GM23248 (cell line): ENCODE measurements around the gene CKAP5. TPM values are rescaled to one million over a fixed set of nuclear protein-coding genes. Genes with fewer than 3 reads are reported as not detected.

Source experiments
- DNase-seq: peaks from one replicate; pipeline ENCODE4 v3.0.0-alpha.2; 2015
- H2AFZ ChIP-seq: fragments of 200-600 bp; sonication (generic); 2 replicates; pipeline ENCODE4 v1.6.1; 2016; ENCODE audit warnings: antibody characterized with exemption
- H3F3A ChIP-seq: fragments of 200-600 bp; sonication (generic); 2 replicates; pipeline ENCODE4 v1.6.1; 2016; ENCODE audit warnings: mild to moderate bottlenecking, antibody characterized with exemption, mixed run types; ENCODE audit not compliant: insufficient read depth
- H3K27ac ChIP-seq: fragments of 200-600 bp; sonication (generic); 2 replicates; pipeline ENCODE4 v1.5.1; 2016; ENCODE audit warnings: mild to moderate bottlenecking
- H3K27me3 ChIP-seq: fragments of 200-600 bp; sonication (generic); replicated peaks from 2 replicates; pipeline ENCODE4 v1.6.1; 2016; ENCODE audit warnings: mild to moderate bottlenecking; ENCODE audit not compliant: insufficient read depth
- H3K36me3 ChIP-seq: fragments of 200-600 bp; sonication (generic); 2 replicates; pipeline ENCODE4 v1.6.1; 2016; ENCODE audit warnings: low read depth, mild to moderate bottlenecking
- H3K4me1 ChIP-seq: fragments of 200-600 bp; sonication (generic); 2 replicates; pipeline ENCODE4 v1.6.1; 2016; ENCODE audit warnings: mild to moderate bottlenecking; ENCODE audit not compliant: insufficient read depth
- H3K4me2 ChIP-seq: fragments of 200-600 bp; sonication (generic); one replicate; pipeline ENCODE4 v1.6.1; 2016; ENCODE audit warnings: mild to moderate bottlenecking; ENCODE audit not compliant: unreplicated experiment
- H3K4me3 ChIP-seq: fragments of 200-600 bp; sonication (generic); 2 replicates; pipeline ENCODE4 v1.5.1; 2016; ENCODE audit warnings: mild to moderate bottlenecking
- H3K79me2 ChIP-seq: fragments of 200-600 bp; sonication (generic); 2 replicates; pipeline ENCODE4 v1.6.1; 2016; ENCODE audit warnings: mild to moderate bottlenecking; ENCODE audit not compliant: insufficient read depth
- H3K9ac ChIP-seq: fragments of 200-600 bp; sonication (generic); 2 replicates; pipeline ENCODE4 v1.6.1; 2016; ENCODE audit warnings: mild to moderate bottlenecking
- H3K9me2 ChIP-seq: fragments of 200-600 bp; sonication (generic); 2 replicates; pipeline ENCODE4 v1.6.1; 2016; ENCODE audit warnings: mixed run types, mild to moderate bottlenecking, moderate library complexity; ENCODE audit not compliant: insufficient read depth
- H3K9me3 ChIP-seq: fragments of 200-600 bp; sonication (generic); one replicate; pipeline ENCODE4 v1.6.1; 2017; ENCODE audit warnings: low read depth
- H4K20me1 ChIP-seq: fragments of 200-600 bp; sonication (generic); 2 replicates; pipeline ENCODE4 v1.6.0; 2016; ENCODE audit not compliant: insufficient read depth
- EZH2 ChIP-seq: fragments of 200-600 bp; sonication (generic); IDR thresholded peaks from 2 replicates; pipeline ENCODE4 v1.6.1; 2018; ENCODE audit warnings: antibody characterized with exemption, mild to moderate bottlenecking; ENCODE audit not compliant: insufficient read depth, poor library complexity, severe bottlenecking
- EZH2phosphoT487 ChIP-seq: fragments of 200-600 bp; sonication (generic); IDR thresholded peaks from 2 replicates; pipeline ENCODE4 v1.6.1; 2018; ENCODE audit warnings: antibody characterized with exemption, moderate library complexity, mild to moderate bottlenecking, low read depth; ENCODE audit not compliant: insufficient read depth
- WGBS, 2 experiments: methylation state at CpG; one replicate each; pipeline ENCODE4 v1.1.6; 2015 to 2017; ENCODE audit warnings: low lambda C conversion rate in 2 of 2, low coverage in 1 of 2; ENCODE audit errors: missing lambda C conversion rate in 2 of 2; 5-methylcytosine and 5-hydroxymethylcytosine counted together
- in situ Hi-C: fragments of 300-500 bp; cut with MboI; formaldehyde crosslinking; loops from 2 replicates; pipeline ENCODE4 v1.15.0; 2020
- polyA plus RNA-seq: library from polyadenylated mRNA; unstranded; fragments of >200 nt; fragmentation: Nextera tagmentation; extraction: Ambion mirVana; gene quantifications from 2 replicates; pipeline ENCODE4 v1.2.1, GENCODE V29; 2016
- total RNA-seq: library from RNA; depleted of rRNA; stranded (reverse); fragments of >200 nt; shearing (Covaris generic); gene quantifications from 2 replicates; pipeline ENCODE4 v1.2.3, GENCODE V29; 2014; rRNA removed

The CKAP5 gene
- total RNA-seq (47.6 and 57.7 TPM in 2 replicates), polyA plus RNA-seq (35.2 and 43.1 TPM in 2 replicates)

DNA sequence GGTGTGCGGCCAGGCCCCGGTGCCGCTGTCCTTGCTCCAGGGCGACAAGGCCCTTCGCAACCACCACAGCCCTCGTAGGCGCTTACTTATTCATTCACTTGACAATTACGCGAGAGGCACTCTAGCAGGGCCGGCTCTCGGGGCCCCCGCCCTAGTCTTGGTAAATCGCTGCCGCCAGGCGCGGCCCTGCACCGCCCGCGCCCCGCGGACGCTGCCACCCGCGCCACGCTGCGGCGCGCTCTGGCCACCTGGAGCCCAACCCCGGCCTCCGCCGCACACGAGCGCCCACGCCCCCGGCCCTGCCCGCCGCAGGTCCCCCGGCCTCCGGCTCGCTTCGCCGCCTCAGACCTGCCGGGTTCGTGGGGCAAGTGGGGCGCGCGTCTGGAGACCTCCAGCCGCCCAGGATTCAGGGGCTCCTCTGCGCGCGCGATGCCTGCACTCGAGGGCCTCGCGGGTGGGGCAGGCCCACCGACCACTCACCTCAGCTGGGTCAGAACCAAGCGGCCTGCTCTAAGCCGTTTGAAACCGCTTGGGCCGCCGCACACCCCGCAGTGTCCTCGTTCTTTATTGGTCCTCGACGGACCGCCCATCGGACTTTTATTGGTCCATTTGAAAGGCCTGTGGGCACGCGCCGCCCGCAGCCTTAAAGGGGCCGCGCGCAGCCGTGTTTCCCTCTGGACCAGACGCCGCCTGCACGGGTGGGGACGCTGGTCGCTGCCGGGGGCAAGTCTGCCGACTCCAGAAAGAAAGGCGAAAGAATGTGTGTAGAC is at the start of gene CKAP5:
Gene CKAP5, minus strand, starts transcription at position 541 of the 770 bp plus-strand sequence. CDS start 25,049 bp downstream, outside the sequence.
- Histone ChIP-seq H3K27ac (peak within 1 kb of the TSS; percentile 72), H3K9ac (peak within 1 kb of the TSS; percentile 91), H3K9me2 (no peaks in the 10 kb centered on the region), H3K9me3 (no peaks in the 10 kb centered on the region), H3K4me1 (peaks cover 5% of the 10 kb centered on the region), H3K79me2 (peaks cover 48% of the 10 kb centered on the region), H3K4me2 (peak within 1 kb of the TSS; percentile 93), H3K4me3 (peak within 1 kb of the TSS; percentile 83), H3K27me3 (no peaks in the 10 kb centered on the region), H4K20me1 (no peaks in the 10 kb centered on the region), H3F3A (no peaks in the 10 kb centered on the region; the same call in 1 of the 2 replicates), H2AFZ (peak within 1 kb of the TSS; percentile 91), H3K36me3 (no peaks in the 10 kb centered on the region)
- WGBS, 2 experiments: 1% methylated on average over 42 to 69 of the region's 83 CpGs
- in situ Hi-C loops: no loop called here
- peak; percentile 97 for DNase-seq
- TF ChIP-seq EZH2phosphoT487 (no peak), EZH2 (no peak)

DNA sequence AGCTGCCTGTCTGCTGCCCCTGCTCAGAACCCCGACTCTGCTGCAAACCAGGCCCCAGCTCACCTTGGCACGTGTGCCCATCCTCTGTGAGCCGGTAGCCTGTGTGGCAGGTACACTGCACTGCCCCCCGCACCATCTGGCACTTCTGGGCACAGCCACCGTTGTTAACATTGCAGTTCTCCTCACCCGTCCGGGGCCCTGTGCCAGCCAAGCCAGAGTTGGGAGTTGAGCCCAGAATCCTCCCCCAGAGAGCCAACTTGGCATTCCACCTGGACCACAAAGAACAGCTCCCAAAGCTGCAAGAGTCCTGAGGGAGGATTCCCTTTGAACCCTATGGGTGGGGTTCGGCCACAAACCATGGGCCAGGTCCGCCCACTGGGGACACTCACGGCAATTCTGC is 49.7 kb upstream of the CKAP5 start:
- Histone ChIP-seq H4K20me1 (no peaks in the 10 kb centered on the region), H3K4me2 (no peak overlapping the region), H3K4me3 (no peak overlapping the region), H3K4me1 (no peaks in the 10 kb centered on the region), H3K9me3 (no peaks in the 10 kb centered on the region), H3K27ac (no peak overlapping the region), H3K79me2 (no peaks in the 10 kb centered on the region), H3F3A (no peaks in the 10 kb centered on the region), H3K27me3 (no peaks in the 10 kb centered on the region), H3K9ac (no peak overlapping the region), H2AFZ (no peak overlapping the region), H3K36me3 (no peaks in the 10 kb centered on the region), H3K9me2 (no peaks in the 10 kb centered on the region)
- 63 to 70% methylated on average over 9 to 10 of the region's 10 CpGs for WGBS, 2 experiments
- peak; percentile 33 for DNase-seq
- no peak for TF ChIP-seq EZH2phosphoT487
- TF ChIP-seq EZH2: no peak
- in situ Hi-C loops: no loop called here

- Histone ChIP-seq H4K20me1 (no peaks in the 10 kb centered on the region), H3K27ac (no peak overlapping the region), H3F3A (no peaks in the 10 kb centered on the region), H3K79me2 (no peaks in the 10 kb centered on the region), H3K9ac (no peak overlapping the region), H2AFZ (no peak overlapping the region), H3K36me3 (no peaks in the 10 kb centered on the region), H3K27me3 (no peaks in the 10 kb centered on the region), H3K4me1 (no peaks in the 10 kb centered on the region), H3K9me3 (no peaks in the 10 kb centered on the region), H3K4me2 (no peak overlapping the region), H3K9me2 (no peaks in the 10 kb centered on the region), H3K4me3 (no peak overlapping the region)
- TF ChIP-seq EZH2: no peak
- no peak for TF ChIP-seq EZH2phosphoT487
- 88 to 92% methylated on average over 10 of the region's 10 CpGs for WGBS, 2 experiments
- no peak for DNase-seq
- in situ Hi-C loops: no loop called here
Observed at GRCh38 chr11:46894961-46895360, 48.9 kb upstream of the CKAP5 start.

DNA sequence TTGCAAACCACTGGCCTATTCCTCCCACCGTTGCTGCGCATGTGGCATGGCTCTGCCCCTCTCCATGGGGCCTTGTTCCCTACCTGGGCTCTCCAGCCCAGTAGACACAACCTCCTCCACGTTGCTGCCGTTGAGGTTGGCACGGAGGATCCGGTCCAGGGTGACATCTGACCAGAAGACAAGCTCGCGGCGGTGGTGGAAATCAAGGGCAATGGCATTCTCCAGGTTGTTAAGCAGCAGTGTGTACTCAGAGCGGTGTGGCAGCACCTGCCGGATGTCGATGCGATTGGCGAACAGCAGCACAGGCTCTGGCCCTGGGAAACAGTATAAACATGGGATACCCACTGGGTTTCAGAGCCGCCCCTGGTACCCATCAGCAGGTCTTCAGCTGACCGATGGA is 48.4 kb upstream of the CKAP5 start:
- in situ Hi-C loops: no loop called here
- no peak overlapping the region for H3K4me2 ChIP-seq
- no peak overlapping the region for H3K4me3 ChIP-seq
- H3K79me2 ChIP-seq: no peaks in the 10 kb centered on the region
- no peaks in the 10 kb centered on the region for H3K27me3 ChIP-seq
- no peak overlapping the region for H3K9ac ChIP-seq
- no peaks in the 10 kb centered on the region for H3K4me1 ChIP-seq
- TF ChIP-seq EZH2 (no peak), EZH2phosphoT487 (no peak)
- 93 to 97% methylated on average over 16 of the region's 16 CpGs for WGBS, 2 experiments
- H3F3A ChIP-seq: no peaks in the 10 kb centered on the region
- no peaks in the 10 kb centered on the region for H3K9me2 ChIP-seq
- no peaks in the 10 kb centered on the region for H4K20me1 ChIP-seq
- H3K9me3 ChIP-seq: no peaks in the 10 kb centered on the region
- H3K27ac ChIP-seq: no peak overlapping the region
- no peak overlapping the region for H2AFZ ChIP-seq
- DNase-seq: no peak
- H3K36me3 ChIP-seq: no peaks in the 10 kb centered on the region
